Keratinocyte (primary cell): ENCODE data around the gene UCKL1.

Experiments
- CTCF ChIP-seq, 3 experiments: IDR thresholded peaks in 1 of 3; conservative IDR thresholded peaks in 1 of 3; optimal IDR thresholded peaks in 1 of 3; 2 replicates in 2 of 3; 3 replicates in 1 of 3; pipeline versions ENCODE3 to v1.5.1; 2011; ENCODE audit warnings: low read length in 3 of 3, mild to moderate bottlenecking in 3 of 3, moderate library complexity in 2 of 3, control low read depth in 1 of 3, inconsistent platforms in 1 of 3; ENCODE audit not compliant: insufficient read depth in 2 of 3; ENCODE audit errors: extremely low read depth in 1 of 3
- EZH2 ChIP-seq: IDR thresholded peaks from one replicate; pipeline ENCODE4 v1.6.1; 2012; ENCODE audit warnings: inconsistent platforms, mild to moderate bottlenecking, low read length, moderate library complexity

- TF ChIP-seq CTCF (optimal IDR thresholded peaks at IDR 0.05 in 1 of 3, IDR thresholded peaks at IDR 0.05 in 1 of 3, conservative IDR thresholded peaks at IDR 0.05 in 1 of 3; ENCODE audit: extremely low read depth in 1 of 3, insufficient read depth in 2 of 3, low read length in 3 of 3) (no peak), EZH2 (no peak)
Measured at GRCh38 chr20:63932606-63933160, 23.5 kb downstream of the UCKL1 start.
